ENCODE data around the gene ESAM.

DNA sequence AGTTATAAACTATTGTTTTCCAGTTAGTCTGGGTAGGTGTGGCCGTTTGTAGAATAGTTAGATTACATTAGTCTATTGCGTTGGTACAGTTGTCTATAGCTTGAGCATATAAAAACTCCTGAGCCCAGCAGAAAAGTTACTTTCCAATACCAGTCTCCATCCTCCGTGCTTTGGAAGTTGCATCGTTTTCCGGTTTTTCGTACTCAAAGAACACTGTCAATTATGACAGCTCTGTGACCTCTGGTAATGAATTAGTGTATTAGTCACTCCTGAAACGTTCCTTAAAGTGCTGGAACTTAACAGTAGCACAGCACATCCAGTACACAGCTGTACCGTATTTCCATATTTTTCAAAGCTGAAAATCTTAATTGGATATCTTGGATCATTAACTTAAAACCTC lies 38.9 kb upstream of the ESAM start:
- TF ChIP-seq EZH2 (IDR thresholded peaks at IDR 0.05; ENCODE audit: low read length): no peak
- TF ChIP-seq, protein P1, sequence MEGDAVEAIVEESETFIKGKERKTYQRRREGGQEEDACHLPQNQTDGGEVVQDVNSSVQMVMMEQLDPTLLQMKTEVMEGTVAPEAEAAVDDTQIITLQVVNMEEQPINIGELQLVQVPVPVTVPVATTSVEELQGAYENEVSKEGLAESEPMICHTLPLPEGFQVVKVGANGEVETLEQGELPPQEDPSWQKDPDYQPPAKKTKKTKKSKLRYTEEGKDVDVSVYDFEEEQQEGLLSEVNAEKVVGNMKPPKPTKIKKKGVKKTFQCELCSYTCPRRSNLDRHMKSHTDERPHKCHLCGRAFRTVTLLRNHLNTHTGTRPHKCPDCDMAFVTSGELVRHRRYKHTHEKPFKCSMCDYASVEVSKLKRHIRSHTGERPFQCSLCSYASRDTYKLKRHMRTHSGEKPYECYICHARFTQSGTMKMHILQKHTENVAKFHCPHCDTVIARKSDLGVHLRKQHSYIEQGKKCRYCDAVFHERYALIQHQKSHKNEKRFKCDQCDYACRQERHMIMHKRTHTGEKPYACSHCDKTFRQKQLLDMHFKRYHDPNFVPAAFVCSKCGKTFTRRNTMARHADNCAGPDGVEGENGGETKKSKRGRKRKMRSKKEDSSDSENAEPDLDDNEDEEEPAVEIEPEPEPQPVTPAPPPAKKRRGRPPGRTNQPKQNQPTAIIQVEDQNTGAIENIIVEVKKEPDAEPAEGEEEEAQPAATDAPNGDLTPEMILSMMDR (optimal IDR thresholded peaks at IDR 0.05 in 1 of 3, IDR thresholded peaks at IDR 0.05 in 1 of 3, conservative IDR thresholded peaks at IDR 0.05 in 1 of 3; ENCODE audit: extremely low read depth in 1 of 3, insufficient read depth in 2 of 3, low read length in 3 of 3): no peak
